Liver (tissue), 3 donors: Measurements from ENCODE around the gene SLC6A11.

Experiments used
- ATF3 ChIP-seq: IDR thresholded peaks from 2 replicates; pipeline ENCODE4 v1.6.1; 2016; ENCODE audit warnings: antibody characterized with exemption
- FOXA1 ChIP-seq: IDR thresholded peaks from 2 replicates; pipeline ENCODE4 v1.6.1; 2016; ENCODE audit warnings: antibody characterized with exemption
- GABPA ChIP-seq, 2 donors: IDR thresholded peaks in 1 of 2; conservative IDR thresholded peaks in 1 of 2; 2 replicates each; pipeline ENCODE4 v1.6.1; 2016; ENCODE audit warnings: antibody characterized with exemption in 2 of 2, mild to moderate bottlenecking in 1 of 2, moderate library complexity in 1 of 2
- JUND ChIP-seq, 2 donors: IDR thresholded peaks; 2 replicates each; pipeline ENCODE4 v1.6.1; 2016; ENCODE audit warnings: antibody characterized with exemption in 2 of 2
- NR2F2 ChIP-seq: IDR thresholded peaks from 2 replicates; pipeline ENCODE4 v1.6.1; 2016; ENCODE audit warnings: antibody characterized with exemption
- RAD21 ChIP-seq, 2 donors: IDR thresholded peaks; 2 replicates each; pipeline ENCODE4 v1.6.1; 2016; ENCODE audit warnings: antibody characterized with exemption in 2 of 2, mild to moderate bottlenecking in 2 of 2
- REST ChIP-seq: IDR thresholded peaks from 2 replicates; pipeline ENCODE4 v1.6.1; 2016; ENCODE audit warnings: antibody characterized with exemption, mild to moderate bottlenecking
- SP1 ChIP-seq: IDR thresholded peaks from 2 replicates; pipeline ENCODE4 v1.6.1; 2018; ENCODE audit warnings: antibody characterized with exemption, mild to moderate bottlenecking
- TAF1 ChIP-seq: conservative IDR thresholded peaks from 2 replicates; pipeline ENCODE4 v1.6.1; 2016; ENCODE audit warnings: antibody characterized with exemption, mild to moderate bottlenecking
- YY1 ChIP-seq: IDR thresholded peaks from 2 replicates; pipeline ENCODE4 v1.6.1; 2016; ENCODE audit warnings: antibody characterized with exemption, mild to moderate bottlenecking
- TF ChIP-seq, protein P1 (sequence below): fragments of 150-350 bp; IDR thresholded peaks from 2 replicates; pipeline ENCODE4 v1.5.1; 2017; ENCODE audit warnings: improper control_type of control experiment, low read depth, low read length; ENCODE audit not compliant: missing input control
- TF ChIP-seq, protein P2 (sequence below): IDR thresholded peaks from 2 replicates; pipeline ENCODE4 v1.6.1; 2016; ENCODE audit warnings: antibody characterized with exemption
- donor health status: healthy.
- donor health status: healthy.

- TF ChIP-seq, protein P1, sequence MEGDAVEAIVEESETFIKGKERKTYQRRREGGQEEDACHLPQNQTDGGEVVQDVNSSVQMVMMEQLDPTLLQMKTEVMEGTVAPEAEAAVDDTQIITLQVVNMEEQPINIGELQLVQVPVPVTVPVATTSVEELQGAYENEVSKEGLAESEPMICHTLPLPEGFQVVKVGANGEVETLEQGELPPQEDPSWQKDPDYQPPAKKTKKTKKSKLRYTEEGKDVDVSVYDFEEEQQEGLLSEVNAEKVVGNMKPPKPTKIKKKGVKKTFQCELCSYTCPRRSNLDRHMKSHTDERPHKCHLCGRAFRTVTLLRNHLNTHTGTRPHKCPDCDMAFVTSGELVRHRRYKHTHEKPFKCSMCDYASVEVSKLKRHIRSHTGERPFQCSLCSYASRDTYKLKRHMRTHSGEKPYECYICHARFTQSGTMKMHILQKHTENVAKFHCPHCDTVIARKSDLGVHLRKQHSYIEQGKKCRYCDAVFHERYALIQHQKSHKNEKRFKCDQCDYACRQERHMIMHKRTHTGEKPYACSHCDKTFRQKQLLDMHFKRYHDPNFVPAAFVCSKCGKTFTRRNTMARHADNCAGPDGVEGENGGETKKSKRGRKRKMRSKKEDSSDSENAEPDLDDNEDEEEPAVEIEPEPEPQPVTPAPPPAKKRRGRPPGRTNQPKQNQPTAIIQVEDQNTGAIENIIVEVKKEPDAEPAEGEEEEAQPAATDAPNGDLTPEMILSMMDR, result no peak
- TF ChIP-seq RAD21 (IDR thresholded peaks at IDR 0.05) (no peak), YY1 (no peak), GABPA (IDR thresholded peaks at IDR 0.05 in 1 of 2, conservative IDR thresholded peaks at IDR 0.05 in 1 of 2) (no peak), REST (no peak), ATF3 (no peak), SP1 (no peak), JUND (IDR thresholded peaks at IDR 0.05) (no peak), TAF1 (no peak), NR2F2 (no peak), FOXA1 (no peak)
- TF ChIP-seq, protein P2, sequence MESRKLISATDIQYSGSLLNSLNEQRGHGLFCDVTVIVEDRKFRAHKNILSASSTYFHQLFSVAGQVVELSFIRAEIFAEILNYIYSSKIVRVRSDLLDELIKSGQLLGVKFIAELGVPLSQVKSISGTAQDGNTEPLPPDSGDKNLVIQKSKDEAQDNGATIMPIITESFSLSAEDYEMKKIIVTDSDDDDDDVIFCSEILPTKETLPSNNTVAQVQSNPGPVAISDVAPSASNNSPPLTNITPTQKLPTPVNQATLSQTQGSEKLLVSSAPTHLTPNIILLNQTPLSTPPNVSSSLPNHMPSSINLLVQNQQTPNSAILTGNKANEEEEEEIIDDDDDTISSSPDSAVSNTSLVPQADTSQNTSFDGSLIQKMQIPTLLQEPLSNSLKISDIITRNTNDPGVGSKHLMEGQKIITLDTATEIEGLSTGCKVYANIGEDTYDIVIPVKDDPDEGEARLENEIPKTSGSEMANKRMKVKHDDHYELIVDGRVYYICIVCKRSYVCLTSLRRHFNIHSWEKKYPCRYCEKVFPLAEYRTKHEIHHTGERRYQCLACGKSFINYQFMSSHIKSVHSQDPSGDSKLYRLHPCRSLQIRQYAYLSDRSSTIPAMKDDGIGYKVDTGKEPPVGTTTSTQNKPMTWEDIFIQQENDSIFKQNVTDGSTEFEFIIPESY, result no peak
These were observed 110.3 kb downstream of the SLC6A11 start for GRCh38 chr3:10926256-10926810.
